ENCODE data around the gene GRIA2.

Gene GRIA2

GRCh38 chr4:157405070-157405469 lies 184.5 kb downstream of the GRIA2 start:
- no peak for DNase-seq
